ENCODE data around the gene NCSTN. TPM values are rescaled to one million over a fixed set of nuclear protein-coding genes. Genes with fewer than 3 reads are reported as not detected.

NCSTN gene
- total RNA-seq, 1 donor from 2014 or later, result 142 TPM

GRCh38 chr1:160394673-160395072 lies 51.5 kb downstream of the NCSTN start:
- no peak for TF ChIP-seq CTCF (IDR thresholded peaks at IDR 0.05; ENCODE audit: unreplicated experiment)
- no peaks in the 10 kb centered on the region for H3K27me3 Mint-ChIP-seq
- peaks cover 3% of the 10 kb centered on the region for H3K4me1 Mint-ChIP-seq (ENCODE audit: low read depth)
- no peak overlapping the region for H3K27ac Mint-ChIP-seq
- no peaks in the 10 kb centered on the region for H3K9me3 Mint-ChIP-seq (ENCODE audit: low read depth)
- H3K36me3 Mint-ChIP-seq (ENCODE audit: insufficient read depth), result no peaks in the 10 kb centered on the region
- DNase-seq (ENCODE audit: low spot score, unreplicated experiment), result no peak
- H3K4me3 Mint-ChIP-seq (ENCODE audit: low read depth), result no peak overlapping the region

GRCh38 chr1:160397651-160398050 lies 54.5 kb downstream of the NCSTN start:
- TF ChIP-seq CTCF (IDR thresholded peaks at IDR 0.05; ENCODE audit: unreplicated experiment), result no peak
- Mint-ChIP-seq H3K27me3 (no peaks in the 10 kb centered on the region), H3K36me3 (ENCODE audit: insufficient read depth) (no peaks in the 10 kb centered on the region), H3K4me3 (ENCODE audit: low read depth) (no peak overlapping the region), H3K4me1 (ENCODE audit: low read depth) (peaks cover 17% of the 10 kb centered on the region), H3K9me3 (ENCODE audit: low read depth) (no peaks in the 10 kb centered on the region), H3K27ac (no peak overlapping the region)
- DNase-seq (ENCODE audit: low spot score, unreplicated experiment), result no peak

GRCh38 chr1:160398823-160399222 lies 55.6 kb downstream of the NCSTN start:
- Mint-ChIP-seq H3K27ac (peak overlapping the region; percentile 50), H3K27me3 (no peaks in the 10 kb centered on the region), H3K4me3 (ENCODE audit: low read depth) (peak overlapping the region; percentile 74), H3K36me3 (ENCODE audit: insufficient read depth) (no peaks in the 10 kb centered on the region), H3K9me3 (ENCODE audit: low read depth) (no peaks in the 10 kb centered on the region), H3K4me1 (ENCODE audit: low read depth) (peaks cover 25% of the 10 kb centered on the region)
- no peak for DNase-seq (ENCODE audit: low spot score, unreplicated experiment)
- TF ChIP-seq CTCF (IDR thresholded peaks at IDR 0.05; ENCODE audit: unreplicated experiment), result no peak

GRCh38 chr1:160399544-160400222 lies 56.5 kb downstream of the NCSTN start:
- peaks cover 31% of the 10 kb centered on the region for H3K4me1 Mint-ChIP-seq (ENCODE audit: low read depth)
- no peak for DNase-seq (ENCODE audit: low spot score, unreplicated experiment)
- H3K9me3 Mint-ChIP-seq (ENCODE audit: low read depth), result no peaks in the 10 kb centered on the region
- peak overlapping the region; percentile 87 for H3K27ac Mint-ChIP-seq
- H3K27me3 Mint-ChIP-seq, result no peaks in the 10 kb centered on the region
- peak; percentile 37 for TF ChIP-seq CTCF (IDR thresholded peaks at IDR 0.05; ENCODE audit: unreplicated experiment)
- H3K4me3 Mint-ChIP-seq (ENCODE audit: low read depth), result peak overlapping the region; percentile 74
- no peaks in the 10 kb centered on the region for H3K36me3 Mint-ChIP-seq (ENCODE audit: insufficient read depth)

GRCh38 chr1:160400223-160400645 lies 57.1 kb downstream of the NCSTN start, which contains the start of gene VANGL2:
Gene VANGL2 (plus strand): TSS chr1:160400564. CDS start chr1:160415838, 15,274 bp downstream.
- no peaks in the 10 kb centered on the region for H3K9me3 Mint-ChIP-seq (ENCODE audit: low read depth)
- H3K4me1 Mint-ChIP-seq (ENCODE audit: low read depth), result peaks cover 33% of the 10 kb centered on the region
- peak; percentile 87 for DNase-seq (ENCODE audit: low spot score, unreplicated experiment)
- no peaks in the 10 kb centered on the region for H3K36me3 Mint-ChIP-seq (ENCODE audit: insufficient read depth)
- no peaks in the 10 kb centered on the region for H3K27me3 Mint-ChIP-seq
- peak within 1 kb of the TSS; percentile 86 for H3K4me3 Mint-ChIP-seq (ENCODE audit: low read depth)
- H3K27ac Mint-ChIP-seq, result peak within 1 kb of the TSS; percentile 87
- peak; percentile 5 for TF ChIP-seq CTCF (IDR thresholded peaks at IDR 0.05; ENCODE audit: unreplicated experiment)

All from progenitor cell of endocrine pancreas (in vitro differentiated cells).